ENCODE measurements around the gene ZIC4.

ZIC4 gene

DNA sequence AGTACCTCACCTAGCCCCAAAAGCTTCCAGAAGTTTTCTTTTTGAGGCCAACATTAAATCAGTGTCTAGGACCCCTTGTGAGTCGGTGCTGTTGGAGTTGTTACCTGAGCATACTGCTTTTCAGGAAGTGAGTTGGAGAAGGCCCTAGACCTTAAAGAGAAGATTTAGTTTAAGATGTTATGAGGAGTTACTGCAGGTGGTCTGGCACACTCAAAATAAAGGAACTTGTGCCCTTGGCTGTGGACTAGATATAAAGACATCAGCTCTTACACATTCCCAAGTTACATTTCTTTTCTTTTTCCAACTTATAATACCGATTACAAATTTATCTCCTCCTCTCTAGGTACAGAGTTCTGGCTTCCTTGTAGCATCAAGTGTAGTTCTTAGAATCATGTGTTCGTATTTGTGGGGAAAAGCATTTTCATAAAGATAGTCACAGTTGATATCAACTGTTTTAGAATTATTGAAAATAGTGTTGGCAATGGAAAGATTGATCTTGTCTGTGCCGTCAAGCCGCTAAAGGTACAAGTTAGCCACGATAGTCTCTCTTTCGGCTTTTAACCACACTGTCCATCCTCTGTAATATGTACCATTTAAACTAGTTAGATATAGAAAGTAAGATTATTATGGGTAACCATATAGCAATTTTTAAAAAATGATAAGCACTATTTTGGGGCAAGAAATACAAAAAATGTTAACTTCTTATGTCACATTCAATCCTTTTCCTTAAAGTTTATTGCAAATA lies 11.4 kb upstream of the ZIC4 start:
- DNase-seq, result no peak

DNA sequence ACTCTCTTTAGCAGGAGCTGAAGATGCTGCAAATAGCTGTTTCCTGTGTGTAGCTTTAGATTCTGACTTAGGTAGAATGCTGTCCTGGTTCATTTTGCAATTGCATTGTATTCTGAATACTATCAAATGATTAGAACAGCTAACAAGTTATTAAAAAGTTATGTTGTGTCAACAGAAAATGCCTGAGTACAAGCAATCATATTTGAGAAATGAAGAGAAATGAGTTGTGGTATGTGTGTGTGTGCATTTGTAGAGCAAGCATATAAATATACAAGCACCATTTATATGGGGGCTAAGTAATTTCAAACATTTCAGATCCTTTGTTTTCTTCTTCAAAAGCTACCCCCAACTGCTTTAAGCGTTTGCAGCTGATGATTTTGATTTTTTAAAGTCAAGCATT lies 10.6 kb upstream of the ZIC4 start:
- no peak for DNase-seq

DNA sequence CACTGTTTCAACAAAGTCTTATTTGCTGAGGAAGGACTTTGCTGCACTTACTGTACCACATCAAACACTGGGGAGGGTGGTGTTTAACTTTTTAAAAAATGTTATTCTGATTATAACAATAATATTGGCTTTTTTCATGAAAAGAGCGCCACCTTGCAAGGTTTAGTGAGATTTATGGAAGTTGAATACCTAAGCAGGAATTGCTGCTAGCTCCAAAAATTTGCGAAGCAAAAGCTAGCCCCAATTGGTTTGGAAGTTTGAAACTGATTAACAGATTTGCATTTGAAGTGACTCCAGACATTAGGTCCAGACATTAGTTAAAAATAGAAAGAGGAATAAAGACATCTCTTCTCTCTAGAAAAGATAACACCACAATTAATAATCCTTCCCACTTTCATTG lies 9.5 kb upstream of the ZIC4 start:
- DNase-seq, result no peak

DNA sequence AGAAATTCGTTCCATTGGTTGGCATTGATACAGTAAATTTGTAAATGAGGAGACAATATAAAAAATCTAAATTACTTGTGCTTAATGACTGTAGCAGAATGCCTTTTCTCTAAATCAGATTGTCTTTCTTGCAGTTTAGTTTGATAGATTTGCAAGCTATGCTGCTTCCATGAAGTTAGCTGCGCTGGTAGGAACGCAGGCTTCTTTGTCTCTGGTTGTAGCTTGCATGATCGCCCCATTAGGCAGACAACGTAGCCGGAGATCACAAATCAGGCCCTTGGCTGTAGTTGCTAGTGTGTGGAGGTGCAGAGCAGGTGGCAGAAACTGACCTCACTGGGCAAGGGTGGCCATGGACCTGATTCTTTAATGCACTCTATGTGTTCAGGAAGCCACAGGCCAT lies 8.9 kb upstream of the ZIC4 start:
- DNase-seq, result no peak

DNA sequence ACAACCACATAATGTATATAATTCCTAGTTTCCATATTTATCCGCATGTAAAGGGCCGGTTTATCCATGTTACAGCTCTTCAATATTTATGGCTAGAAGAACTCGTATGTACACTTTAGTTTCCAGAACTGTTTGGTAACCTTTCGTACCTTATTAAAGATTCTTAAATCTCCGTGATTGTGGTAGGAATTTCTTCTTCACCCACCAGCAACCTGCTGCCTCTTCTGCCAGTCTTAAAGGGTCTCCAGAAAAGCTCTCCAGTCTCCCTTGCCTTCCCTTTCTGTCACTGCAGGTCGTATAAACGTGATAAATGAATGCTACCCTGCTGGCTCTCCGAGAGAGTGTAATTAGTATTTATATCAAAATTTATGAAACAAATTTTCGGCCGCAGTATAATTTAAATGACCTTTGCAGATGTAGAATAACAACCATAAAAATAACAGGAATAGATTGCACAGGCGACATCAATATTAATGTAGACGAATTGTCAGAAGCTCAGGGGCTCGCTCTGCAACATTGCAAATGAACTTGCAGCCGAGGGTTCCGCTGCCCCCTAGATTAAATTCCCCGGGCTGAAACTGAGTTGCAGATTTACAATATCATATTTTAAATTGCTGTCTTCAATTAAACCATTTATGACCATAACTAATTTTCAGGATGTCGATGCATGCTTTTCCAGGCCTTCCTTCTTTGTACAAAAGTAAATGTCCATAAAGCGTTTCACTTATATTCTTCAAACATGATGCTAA lies 8.2 kb upstream of the ZIC4 start:
- no peak for DNase-seq

DNA sequence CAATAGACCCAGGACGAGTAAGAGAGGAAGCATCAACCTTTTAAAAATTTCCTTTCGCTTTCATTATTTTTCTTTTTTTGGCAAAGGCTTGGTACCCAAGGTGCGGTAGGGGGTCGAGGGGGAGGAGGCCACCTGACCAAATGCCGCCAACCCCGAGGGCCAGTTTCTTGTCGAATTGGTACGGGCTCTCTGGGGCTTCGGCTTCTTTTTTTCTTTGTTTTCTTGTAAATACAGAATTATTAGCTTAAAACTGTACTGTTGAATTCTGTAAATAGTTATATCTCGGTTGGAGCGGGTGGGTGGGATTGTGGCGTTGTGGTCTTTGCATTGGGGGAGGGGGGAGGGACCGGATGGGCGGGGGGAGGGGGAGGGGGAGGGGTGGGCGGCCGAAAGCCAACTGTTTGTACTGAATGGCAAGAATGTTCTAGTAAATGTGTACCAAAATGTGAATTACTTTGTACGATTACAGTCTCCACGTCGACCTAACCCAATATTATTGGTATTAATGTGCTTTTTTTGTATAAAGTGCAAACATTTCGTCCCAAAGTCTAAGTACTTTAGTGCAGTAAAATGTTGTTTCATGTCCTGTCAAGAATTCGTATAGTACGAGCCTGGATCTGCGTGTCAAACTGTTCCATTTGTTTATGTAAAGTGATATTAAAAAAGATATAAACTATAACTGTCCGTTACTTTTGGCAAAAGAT lies 7.5 kb upstream of the ZIC4 start:
- no peak for DNase-seq

DNA sequence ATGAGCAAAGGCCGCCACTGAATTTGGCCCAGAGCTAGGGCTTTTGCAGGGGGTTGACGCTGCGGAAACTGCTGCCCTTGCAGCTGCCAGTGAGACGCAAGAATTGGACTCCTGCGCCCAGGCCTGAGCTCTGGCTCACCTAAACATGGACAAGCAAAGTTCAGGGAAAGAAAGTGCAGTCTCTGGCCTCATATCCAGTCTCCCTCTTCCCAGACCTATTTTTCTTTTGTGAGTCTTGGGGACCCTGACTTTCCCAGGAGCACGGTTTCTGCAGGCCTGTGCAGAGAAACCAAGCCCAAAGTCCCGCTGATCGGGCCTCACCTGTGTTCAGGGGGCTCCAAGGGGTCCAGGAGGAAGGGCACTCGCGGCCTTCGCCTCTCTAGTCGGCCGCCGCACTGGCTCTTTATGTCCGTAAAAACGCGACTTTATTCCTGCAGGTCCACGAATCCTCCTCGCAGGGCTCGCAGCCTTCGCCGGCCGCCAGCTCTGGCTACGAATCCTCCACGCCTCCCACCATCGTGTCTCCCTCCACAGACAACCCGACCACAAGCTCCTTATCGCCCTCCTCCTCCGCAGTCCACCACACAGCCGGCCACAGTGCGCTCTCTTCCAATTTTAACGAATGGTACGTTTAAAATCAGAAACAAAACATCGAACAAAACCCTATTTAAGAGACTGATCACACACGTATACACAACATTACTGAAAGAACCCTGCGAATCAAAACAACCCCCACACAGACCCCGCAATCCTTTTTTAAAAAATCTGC lies 6.8 kb upstream of the ZIC4 start:
- no peak for DNase-seq

DNA sequence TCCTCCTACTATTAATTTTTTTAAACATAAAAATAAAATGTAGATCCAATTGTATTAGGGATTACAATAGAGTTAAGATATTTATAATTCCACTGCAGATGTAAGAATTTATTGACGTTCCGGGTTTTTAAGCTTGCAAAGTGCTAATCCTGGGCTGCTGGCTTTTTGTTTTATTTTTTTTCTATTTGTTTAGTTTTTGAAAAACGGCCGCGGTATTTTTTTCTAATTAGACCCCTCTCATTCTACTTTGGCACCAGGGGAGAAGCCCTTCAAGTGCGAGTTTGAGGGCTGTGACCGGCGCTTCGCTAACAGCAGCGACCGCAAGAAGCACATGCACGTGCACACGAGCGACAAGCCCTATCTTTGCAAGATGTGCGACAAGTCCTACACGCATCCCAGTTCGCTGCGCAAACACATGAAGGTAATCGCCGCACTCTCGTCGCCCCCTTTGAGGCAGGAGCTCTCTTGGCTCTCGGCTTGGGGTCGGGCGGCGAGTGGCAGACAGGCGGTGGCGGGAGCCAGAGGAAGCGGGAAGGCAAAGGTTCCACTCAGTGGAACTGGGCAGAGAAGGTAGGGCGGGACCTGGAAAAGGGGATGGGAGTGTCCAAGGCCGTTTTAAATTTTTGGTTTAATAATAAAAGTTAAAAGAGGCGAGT lies 6.0 kb upstream of the ZIC4 start:
- no peak for DNase-seq

DNA sequence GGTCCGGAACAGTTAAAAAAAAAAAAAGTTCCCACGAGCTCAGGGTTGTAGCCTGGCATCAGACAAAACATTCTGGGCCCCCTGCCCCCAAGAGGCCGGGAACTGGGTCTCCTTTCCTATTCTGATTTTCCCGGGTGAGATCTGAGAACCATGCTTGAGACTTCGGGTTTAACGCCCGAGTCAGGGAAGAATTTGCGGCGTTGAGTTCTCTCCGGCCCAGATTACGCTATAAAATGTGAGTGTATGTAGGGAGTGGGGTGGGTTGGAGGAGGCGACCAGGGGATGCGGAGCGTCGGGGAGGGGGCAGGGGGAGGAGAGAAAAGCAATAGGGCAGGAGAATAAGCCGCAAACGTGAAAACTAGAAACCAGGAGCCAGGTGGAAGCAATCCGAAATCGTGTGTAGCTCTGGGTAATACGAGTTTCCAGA lies 5.5 kb upstream of the ZIC4 start:
- DNase-seq, result no peak

DNA sequence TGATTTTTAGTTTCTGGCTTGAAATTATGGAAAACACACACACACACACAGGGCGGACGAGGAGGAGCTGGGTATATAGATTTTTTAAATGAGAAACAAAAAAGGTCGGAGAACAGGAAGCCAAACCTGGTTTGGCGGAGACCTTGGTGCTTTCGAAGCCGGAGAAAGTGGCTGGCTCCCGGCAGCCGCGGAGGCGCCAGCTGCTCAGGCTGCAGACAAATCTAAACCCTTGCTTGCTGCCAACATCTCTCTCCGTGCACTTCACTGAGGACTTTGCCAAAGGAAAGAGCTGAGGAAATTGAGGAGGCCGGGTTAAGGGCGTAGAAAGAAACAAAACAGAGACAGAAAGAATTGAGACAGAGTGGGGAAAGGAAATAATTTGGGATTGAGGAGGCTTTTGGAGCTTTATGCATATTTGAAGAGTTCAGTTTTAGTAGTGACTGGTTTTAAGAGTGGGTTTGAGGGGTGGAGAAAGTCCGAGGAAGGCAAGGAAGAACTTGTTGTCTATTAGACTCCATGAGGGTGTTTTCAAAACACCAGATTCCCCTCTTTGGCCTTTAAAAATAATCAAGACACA lies 5.0 kb upstream of the ZIC4 start:
- DNase-seq, result no peak

DNA sequence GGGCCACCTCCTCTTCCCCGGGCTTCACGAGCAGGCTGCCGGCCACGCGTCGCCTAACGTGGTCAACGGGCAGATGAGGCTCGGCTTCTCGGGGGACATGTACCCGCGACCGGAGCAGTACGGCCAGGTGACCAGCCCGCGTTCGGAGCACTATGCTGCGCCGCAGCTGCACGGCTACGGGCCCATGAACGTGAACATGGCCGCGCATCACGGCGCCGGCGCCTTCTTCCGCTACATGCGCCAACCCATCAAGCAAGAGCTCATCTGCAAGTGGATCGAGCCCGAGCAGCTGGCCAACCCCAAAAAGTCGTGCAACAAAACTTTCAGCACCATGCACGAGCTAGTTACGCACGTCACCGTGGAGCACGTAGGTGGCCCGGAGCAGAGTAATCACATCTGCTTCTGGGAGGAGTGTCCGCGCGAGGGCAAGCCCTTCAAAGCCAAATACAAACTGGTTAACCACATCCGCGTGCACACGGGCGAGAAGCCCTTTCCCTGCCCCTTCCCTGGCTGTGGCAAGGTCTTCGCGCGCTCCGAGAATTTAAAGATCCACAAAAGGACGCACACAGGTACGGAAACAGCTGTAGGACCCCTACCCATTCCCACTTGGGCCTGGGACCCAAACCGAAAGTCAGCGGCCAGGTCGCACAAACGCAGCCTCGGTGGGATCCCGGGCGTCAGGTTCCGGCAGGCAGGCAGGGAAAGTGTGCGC lies 4.3 kb upstream of the ZIC4 start:
- no peak for DNase-seq

DNA sequence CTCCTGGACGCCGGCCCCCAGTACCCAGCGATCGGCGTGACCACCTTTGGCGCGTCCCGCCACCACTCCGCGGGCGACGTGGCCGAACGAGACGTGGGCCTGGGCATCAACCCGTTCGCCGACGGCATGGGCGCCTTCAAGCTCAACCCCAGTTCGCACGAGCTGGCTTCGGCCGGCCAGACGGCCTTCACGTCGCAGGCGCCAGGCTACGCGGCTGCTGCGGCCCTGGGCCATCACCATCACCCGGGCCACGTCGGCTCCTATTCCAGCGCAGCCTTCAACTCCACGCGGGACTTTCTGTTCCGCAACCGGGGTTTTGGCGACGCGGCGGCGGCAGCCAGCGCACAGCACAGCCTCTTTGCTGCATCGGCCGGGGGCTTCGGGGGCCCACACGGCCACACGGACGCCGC lies 3.8 kb upstream of the ZIC4 start:
- DNase-seq, result no peak

DNA sequence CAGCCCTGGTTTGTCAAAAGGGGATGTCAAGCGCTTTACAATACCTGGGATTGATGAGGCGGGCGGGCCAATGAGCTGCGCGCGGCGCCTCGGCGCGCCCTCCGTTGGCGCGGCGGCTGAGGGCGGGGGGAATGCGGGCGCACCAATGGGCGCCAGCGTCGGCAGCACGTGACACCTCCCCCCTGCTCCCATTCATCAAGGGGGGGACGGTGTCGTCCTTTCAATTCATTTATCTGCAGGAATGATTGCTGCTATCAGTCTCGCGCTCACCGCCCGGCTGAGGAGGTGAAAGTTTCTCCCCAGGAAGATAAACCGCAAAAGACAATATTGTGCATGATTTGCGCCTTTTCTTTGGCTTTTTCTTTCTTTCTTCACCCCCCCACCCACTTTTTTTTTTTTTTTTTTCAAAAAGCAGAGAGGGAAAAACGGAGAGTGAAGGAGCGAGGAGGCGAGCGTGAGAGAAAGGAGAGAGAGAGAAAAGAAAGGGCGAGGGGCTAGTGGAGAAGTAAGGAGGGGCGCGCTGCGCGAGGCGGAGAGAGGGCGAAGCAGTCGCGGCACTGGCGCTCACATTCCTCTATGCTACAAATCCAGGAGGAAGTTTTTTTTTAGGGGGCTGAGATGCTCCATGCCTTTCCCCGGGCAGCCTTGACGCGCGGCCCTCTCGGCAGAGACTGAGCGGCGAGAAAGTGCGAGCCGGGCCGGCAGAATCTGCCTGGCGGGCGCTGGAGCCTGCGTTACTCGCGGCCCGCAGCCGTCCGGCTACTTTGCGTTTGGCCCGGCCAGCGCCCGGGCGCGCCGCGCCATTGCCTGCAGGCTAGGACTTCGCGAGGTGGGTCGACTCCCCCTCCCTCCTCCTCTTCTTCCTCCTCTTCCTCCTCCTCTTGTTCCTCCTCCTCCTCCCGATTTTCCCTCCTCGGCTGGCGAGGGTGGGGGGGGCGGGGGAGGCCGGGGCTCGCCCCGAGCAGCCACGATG lies 3.1 kb upstream of the ZIC4 start, which contains the start of gene ZIC1:
TSS of gene ZIC1 (plus strand) at position 223 of the 973 bp plus-strand sequence. CDS start at position 971, 748 bp downstream.
- DNase-seq, result no peak

DNA sequence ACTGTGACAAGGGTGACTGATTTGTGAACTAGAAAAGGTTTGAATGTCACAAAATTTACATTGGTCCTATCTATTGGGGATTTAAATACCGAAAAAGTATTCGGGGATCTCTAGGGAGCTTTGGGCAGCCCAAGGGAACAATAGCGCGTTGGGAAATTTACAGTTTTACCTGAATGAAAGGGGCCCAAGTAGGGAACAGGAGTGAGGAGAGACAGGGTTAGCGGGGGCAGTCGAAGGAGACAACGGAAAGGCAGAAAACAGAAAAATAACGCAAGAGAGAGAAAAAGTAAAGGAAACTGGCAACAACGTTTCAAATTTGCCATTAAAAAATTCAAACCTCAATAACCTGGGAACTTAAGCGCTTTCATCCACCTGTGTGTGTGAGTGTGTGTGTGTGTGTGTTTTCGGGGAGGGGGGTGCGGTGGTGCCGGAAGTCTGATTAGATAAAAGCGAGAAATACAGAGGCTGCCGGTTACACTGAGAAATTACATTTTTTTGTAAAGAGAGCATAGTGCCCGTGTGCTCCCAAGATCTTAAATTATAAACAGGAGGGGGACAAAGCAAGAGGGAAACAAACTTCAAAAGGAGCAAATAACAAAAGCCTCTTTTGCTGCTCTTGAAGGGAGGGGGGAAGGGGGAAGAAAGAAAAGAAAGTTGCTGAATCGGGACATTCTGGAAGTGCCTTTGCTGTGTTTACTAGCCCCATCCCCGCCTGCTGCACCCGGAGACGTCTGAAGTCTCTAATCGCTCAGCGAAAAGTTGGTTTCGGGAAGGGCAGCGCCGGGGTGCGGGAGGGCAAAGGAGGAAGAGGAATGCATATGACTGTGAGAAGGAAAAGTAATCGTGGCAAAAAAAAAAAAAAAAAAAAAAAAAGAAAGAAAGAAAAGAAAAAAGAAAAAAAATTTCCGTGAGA lies 2.1 kb upstream of the ZIC4 start:
- DNase-seq, result no peak

DNA sequence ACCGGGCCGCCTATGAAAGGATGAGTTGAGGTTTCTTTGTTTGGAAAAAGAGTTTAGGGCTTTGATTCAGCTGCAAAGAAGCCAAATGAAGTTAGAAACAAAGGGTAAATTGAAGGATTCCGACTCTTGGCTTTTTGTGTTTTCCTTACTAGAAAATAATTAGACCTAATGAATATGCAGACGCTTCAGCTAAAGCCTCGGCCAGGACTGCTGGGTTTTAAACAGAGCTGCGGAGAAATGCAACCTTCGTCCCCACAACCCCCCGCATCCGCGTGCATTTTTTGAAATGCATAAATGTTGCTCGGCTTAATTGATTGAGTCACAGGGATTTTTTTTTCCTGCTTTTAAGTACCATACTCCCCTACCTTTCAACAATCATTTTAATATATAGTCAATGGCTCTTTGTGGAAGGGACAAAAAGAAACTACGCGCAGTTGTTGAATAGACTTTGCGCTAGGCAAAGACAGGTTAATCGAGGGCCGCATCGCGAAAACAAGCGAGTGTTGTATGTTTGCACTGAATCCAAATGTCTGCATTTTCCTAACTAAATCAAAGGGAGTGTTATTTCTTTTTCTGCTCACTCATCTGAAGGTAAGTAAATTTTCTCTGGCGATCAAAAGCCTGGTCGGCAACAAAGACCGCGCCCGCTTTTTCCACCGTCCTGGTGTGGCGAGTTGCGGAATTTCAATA lies 1.3 kb upstream of the ZIC4 start:
- no peak for DNase-seq

DNA sequence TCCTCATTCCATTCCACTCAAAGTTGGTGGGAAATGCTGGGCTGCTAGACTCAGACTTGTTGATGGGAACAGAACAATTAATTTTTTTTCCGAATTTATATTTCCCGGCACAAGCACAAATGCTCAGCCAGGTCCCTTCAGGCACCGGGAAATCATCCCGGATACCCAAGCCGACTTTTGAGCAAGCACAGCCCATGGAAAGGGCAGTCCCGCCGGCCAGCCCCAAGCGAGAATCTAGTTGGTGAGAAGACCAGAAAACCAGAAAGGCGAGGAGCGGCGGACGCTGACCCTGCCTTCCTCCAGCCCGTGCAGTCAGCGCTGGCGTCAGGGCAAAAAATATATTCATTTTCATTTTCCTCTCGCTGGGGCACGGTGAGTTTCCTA lies 763 bp upstream of the ZIC4 start:
- no peak for DNase-seq

DNA sequence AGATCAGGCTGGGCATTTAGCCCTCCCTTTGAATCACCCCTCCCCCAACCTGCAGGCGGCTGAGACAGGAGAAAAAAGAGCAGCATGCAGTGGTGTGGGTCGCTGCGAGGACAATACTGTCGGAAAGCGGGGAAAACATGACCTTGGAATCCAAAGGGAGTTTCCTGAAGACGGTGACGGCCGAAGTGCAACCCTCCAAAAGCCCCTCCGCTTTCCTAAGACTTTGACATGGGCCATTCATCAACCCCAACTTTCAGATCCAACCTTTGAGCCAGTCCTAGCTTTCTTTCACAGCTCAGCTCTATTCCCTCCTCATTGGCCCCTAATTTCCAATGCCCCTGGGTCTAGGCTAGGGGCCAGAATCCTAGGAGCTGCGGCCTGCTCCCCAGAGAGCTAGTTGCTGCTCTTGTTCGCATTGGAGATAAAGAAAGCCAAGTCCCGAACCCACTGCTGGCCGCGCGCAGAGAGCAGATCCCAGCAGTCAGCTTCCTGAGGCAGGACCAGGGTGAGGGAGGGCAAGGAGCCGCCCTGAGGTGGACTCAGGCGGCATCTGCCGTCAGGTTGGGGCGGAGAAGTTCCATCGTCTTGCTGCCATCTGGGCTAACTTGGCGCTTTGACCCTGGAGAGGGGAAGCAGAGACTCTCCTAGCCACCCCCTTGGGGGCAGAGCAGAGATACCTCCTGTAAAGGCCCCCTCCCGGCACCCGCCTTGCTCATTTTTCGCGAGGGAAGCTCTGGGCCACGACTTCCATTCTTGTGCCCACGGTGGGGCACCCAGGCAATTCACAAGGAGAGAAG lies 914 bp downstream of the ZIC4 start:
- no peak for DNase-seq

All from central memory CD4-positive, alpha-beta T cell (primary cell).